Neural cell (in vitro differentiated cells): ENCODE data around the gene ATP4B.

ENCODE experiments used
- CTCF ChIP-seq: fragments of 450-650 bp; IDR thresholded peaks from 2 replicates; pipeline ENCODE4 v1.5.1; 2014; ENCODE audit warnings: antibody characterized with exemption, mild to moderate bottlenecking, moderate library complexity; ENCODE audit not compliant: poor library complexity, severe bottlenecking
- EP300 ChIP-seq: fragments of 450-650 bp; conservative IDR thresholded peaks from 2 replicates; pipeline ENCODE4 v1.6.1; 2014; ENCODE audit warnings: antibody characterized with exemption, mild to moderate bottlenecking, moderate library complexity; ENCODE audit not compliant: poor library complexity, severe bottlenecking
- EZH2 ChIP-seq: fragments of 200-600, 300-800 bp; shearing (Covaris generic), sonication (generic); IDR thresholded peaks from 2 replicates; pipeline ENCODE4 v1.6.1; 2014; ENCODE audit warnings: antibody characterized with exemption, low read length, borderline replicate concordance, mild to moderate bottlenecking; ENCODE audit not compliant: insufficient read depth, poor library complexity, severe bottlenecking
- POLR2AphosphoS5 ChIP-seq: IDR thresholded peaks from 2 replicates; pipeline ENCODE4 v1.6.1; 2012
- RAD21 ChIP-seq: fragments of 450-650 bp; conservative IDR thresholded peaks from 2 replicates; pipeline ENCODE4 v1.6.1; 2014; ENCODE audit warnings: antibody characterized with exemption, mild to moderate bottlenecking, moderate library complexity
- REST ChIP-seq: IDR thresholded peaks from 2 replicates; pipeline ENCODE4 v1.6.1; 2012; ENCODE audit warnings: borderline replicate concordance
- TAF1 ChIP-seq: IDR thresholded peaks from 2 replicates; pipeline ENCODE4 v1.6.1; 2012; ENCODE audit warnings: low read depth

GRCh38 chr13:113648216-113648610 is 9.8 kb downstream of the ATP4B start:
- TF ChIP-seq TAF1 (no peak), EP300 (no peak), EZH2 (no peak), CTCF (no peak), REST (no peak), RAD21 (no peak), POLR2AphosphoS5 (no peak)
